T47D (cell line): Measurements from ENCODE around the gene ALCAM.
"Not testable (repeated sequence)": the region's sequence is repeated elsewhere in the genome, so short reads cannot be mapped to it uniquely, and the experiment has no call there.

Experiments
- DNase-seq, 2 experiments: peaks; one replicate each; pipeline versions ENCODE4 v3.0.0 to v3.0.0-alpha.2; 2011 to 2012; ENCODE audit warnings: low read depth in 1 of 2, low spot score in 1 of 2
- JUND ChIP-seq: IDR thresholded peaks from 2 replicates; pipeline ENCODE4 v1.6.1; 2012; ENCODE audit warnings: low read depth
- in situ Hi-C: cut with HindIII; loops from 2 replicates; pipeline ENCODE4 v1.10.0; 2016; ENCODE audit warnings: low sequenced_read_pairs, low pct_unique_long_range_greater_than_20kb

The ALCAM gene

DNA sequence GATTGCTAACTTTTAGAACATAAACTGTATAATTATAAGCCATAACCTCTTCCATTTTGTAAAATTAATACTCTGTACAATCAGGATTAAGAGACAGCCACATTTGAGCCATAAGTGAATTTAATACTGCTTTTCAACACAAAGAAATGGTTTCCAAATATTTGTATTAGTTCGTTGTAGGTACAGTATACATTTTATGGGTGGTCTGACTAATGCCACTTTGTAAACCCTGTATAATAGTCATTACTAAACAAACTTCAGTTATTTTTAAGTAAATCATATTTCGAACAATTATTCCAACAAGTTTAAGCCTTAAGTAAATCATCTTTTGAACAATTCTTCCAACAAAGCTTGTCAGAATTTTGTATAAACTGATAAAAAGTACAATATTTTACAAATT, 11.0 kb downstream of the ALCAM start:
- TF ChIP-seq JUND, result no peak
- DNase-seq, result no peak
- in situ Hi-C loops, result no loop called here

GRCh38 chr3:105385179-105385578, 18.5 kb downstream of the ALCAM start:
- no peak for DNase-seq
- TF ChIP-seq JUND, result no peak
- in situ Hi-C loops, result no loop called here

DNA sequence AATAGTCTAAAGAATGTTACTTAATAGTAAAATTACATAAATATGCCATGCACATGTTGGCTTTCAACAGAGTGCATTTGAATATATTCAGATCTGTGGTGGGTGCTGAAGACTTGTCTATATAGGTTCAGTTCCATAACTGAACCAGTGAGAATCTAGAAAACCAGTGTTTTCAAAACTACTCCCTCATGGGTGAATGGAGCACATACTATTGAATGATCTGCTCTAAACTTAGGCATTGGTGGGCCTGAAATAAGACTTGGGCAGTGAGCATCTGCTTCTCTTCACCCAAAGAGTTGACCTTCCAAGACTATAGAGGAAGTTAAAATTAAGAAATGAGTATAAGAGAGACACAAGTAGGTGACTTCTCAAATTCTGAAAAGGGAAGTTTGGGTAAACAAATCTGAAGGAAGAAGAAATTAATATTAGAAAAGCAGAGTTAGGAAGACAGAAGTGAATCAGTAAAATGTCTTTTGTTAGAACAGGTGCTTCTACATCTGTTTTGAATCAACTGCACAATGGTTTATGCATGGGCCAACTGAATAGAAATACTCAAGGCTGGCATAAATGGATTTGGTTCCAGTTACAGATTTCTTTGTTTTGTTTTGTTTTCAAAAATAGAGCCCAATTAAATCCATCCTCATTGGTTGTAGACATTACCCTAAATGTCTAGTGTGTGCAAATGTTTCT, 19.3 kb downstream of the ALCAM start:
- TF ChIP-seq JUND, result no peak
- in situ Hi-C loops, result no loop called here
- no peak for DNase-seq

- in situ Hi-C loops, result no loop called here
- peak in 1 of 2 experiments; percentile 46 for DNase-seq
- TF ChIP-seq JUND, result no peak
Measured at GRCh38 chr3:105387122-105387751, 20.5 kb downstream of the ALCAM start.

GRCh38 chr3:105388176-105388575, 21.5 kb downstream of the ALCAM start:
- no peak for DNase-seq
- TF ChIP-seq JUND, result no peak
- in situ Hi-C loops, result no loop called here

- in situ Hi-C loops, DNase-seq: not testable (repeated sequence)
Measured at GRCh38 chr3:105389759-105390158, 23.1 kb downstream of the ALCAM start.

DNA sequence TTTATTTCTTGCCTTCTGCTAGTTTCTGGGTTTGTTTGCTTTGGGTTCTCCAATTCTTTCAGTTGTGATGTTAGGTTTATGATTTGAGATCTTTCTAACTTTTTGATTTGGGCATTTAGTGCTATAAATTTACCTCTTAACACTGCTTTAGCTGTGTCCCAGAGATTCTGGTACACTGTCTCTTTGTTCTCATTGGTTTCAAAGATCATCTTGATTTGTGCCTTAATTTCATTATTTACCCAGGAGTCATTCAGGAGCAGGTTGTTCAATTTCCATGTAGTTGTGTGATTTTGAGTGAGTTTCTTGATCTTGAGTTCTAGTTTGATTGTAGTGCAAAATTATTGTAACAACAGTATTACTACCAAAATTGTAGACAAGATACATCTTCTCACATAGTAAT, 25.9 kb downstream of the ALCAM start:
- in situ Hi-C loops, DNase-seq: not testable (repeated sequence)

GRCh38 chr3:105394177-105394576, 27.5 kb downstream of the ALCAM start:
- no peak for DNase-seq
- in situ Hi-C loops, result no loop called here
- no peak for TF ChIP-seq JUND

DNA sequence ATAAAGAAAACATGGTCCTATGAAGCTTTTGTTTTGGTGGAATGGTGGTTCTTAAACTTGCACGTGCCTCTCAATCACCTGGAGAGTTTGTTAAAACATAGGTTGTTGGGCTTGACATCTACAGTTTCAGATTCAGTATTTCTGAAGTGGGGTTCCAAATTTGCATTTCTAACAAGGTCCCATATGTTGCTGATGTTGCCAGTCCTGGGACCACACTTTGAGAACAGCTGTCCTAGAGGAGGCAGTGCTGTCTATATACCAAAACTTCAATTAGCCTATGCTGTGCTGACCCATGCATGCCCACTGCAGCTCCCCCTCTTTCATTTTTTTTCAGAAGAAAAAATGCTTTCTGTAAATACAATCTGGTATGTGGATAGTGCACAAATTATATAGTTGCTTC, 31.3 kb downstream of the ALCAM start:
- in situ Hi-C loops, result no loop called here
- TF ChIP-seq JUND, result no peak
- no peak for DNase-seq

DNA sequence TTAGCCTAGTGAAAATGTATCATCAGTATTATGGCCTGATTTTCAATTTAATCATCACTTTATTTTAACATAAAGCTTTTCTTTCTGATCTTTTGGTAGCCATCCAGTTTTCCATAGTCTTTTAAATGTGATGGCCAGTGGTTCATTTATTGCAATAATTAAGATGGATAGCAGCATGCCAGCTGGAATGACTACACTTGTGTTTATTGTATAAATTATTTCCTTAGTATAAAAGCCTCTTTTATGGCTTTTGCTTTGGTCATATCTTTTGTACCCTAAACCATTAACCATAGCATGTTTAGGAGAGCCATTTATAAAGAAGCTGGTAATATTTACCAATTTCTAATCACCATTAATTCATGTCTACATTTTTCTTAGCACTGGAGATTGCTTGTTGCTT, 31.7 kb downstream of the ALCAM start:
- no peak for DNase-seq
- in situ Hi-C loops, result no loop called here
- no peak for TF ChIP-seq JUND

DNA sequence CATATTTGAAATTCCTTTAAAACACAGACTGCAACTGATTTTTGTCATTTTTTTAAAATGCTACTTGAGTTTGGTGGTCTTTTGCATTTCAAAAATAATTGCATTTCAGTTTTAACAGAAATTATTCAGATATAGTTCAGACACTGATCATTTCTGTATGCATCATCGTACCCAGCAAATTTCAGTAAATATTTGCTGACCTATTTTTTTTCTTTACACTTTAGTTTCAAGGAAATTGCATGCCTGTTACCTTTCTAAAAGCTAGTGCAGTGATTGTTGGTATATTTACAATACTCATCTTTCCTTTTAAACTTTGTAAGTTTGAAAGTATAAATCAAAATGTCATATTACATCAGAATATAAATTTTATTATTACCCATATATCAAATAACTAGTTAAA, 32.4 kb downstream of the ALCAM start:
- TF ChIP-seq JUND, result no peak
- DNase-seq, result no peak
- in situ Hi-C loops, result no loop called here

DNA sequence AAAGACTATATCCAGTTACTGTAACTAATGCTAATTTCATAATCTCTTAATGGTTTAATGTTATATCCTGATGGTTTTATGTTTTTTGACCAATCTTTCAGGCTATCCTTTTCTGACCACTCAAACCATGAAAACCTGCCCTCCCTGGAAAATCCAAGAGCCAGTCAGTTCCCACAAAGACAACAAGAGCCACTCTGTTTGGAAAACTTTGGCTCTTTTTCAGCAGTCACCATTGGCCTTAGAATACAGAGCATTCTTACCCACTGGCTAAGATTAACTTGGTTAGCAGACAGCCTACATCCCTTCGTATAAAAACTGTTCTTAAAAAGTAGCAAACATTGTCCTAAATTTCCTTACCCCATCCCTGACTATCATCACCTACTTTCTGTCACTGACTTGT, 32.9 kb downstream of the ALCAM start:
- TF ChIP-seq JUND, result no peak
- in situ Hi-C loops, result no loop called here
- no peak for DNase-seq

- in situ Hi-C loops, result no loop called here
- TF ChIP-seq JUND, result no peak
Measured at GRCh38 chr3:105401254-105401653, 34.5 kb downstream of the ALCAM start.

GRCh38 chr3:105401691-105402149, 35.0 kb downstream of the ALCAM start:
- no peak for TF ChIP-seq JUND
- no peak for DNase-seq
- in situ Hi-C loops, result no loop called here

More at GRCh38 chr3:105401254-105401653, 34.5 kb downstream of the ALCAM start:
- DNase-seq, result no peak
